HG03064 (cell line): Measurements from ENCODE around the gene MED13.
"Not testable (repeated sequence)": the region's sequence is repeated elsewhere in the genome, so short reads cannot be mapped to it uniquely, and the experiment has no call there.

Source experiments
- ATAC-seq: cut with Tn5 transposase; IDR thresholded peaks from one replicate; pipeline ENCODE4 v1.9.1; 2021; ENCODE audit warnings: low read depth; ENCODE audit not compliant: unreplicated experiment

Gene MED13

GRCh38 chr17:61998534-61998933 lies 66.5 kb downstream of the MED13 start:
- ATAC-seq = not testable (repeated sequence)

- no peak for ATAC-seq
These were observed 67.4 kb downstream of the MED13 start for GRCh38 chr17:61997664-61998063.

GRCh38 chr17:61996916-61997605 lies 68.0 kb downstream of the MED13 start:
- no peak for ATAC-seq

GRCh38 chr17:61989509-61989908 lies 75.6 kb downstream of the MED13 start:
- no peak for ATAC-seq

GRCh38 chr17:61986898-61987297 lies 78.2 kb downstream of the MED13 start:
- ATAC-seq = no peak

GRCh38 chr17:61984821-61985220 lies 80.3 kb downstream of the MED13 start:
- ATAC-seq = no peak

- no peak for ATAC-seq
These were observed 83.8 kb downstream of the MED13 start for GRCh38 chr17:61981323-61981722.

GRCh38 chr17:61980535-61980934 lies 84.5 kb downstream of the MED13 start:
- no peak for ATAC-seq

GRCh38 chr17:61974115-61974514 lies 91.0 kb downstream of the MED13 start:
- ATAC-seq = no peak

- no peak for ATAC-seq
These were observed 92.8 kb downstream of the MED13 start for GRCh38 chr17:61972311-61972710.

GRCh38 chr17:61970030-61970429 lies 95.0 kb downstream of the MED13 start:
- ATAC-seq = no peak

GRCh38 chr17:61968757-61969156 lies 96.3 kb downstream of the MED13 start:
- no peak for ATAC-seq

GRCh38 chr17:61967729-61968128 lies 97.3 kb downstream of the MED13 start:
- ATAC-seq = no peak

- no peak for ATAC-seq
These were observed 98.9 kb downstream of the MED13 start for GRCh38 chr17:61966191-61966590.

GRCh38 chr17:61955619-61956018 lies 109.5 kb downstream of the MED13 start:
- no peak for ATAC-seq

GRCh38 chr17:61947367-61948078 lies 117.6 kb downstream of the MED13 start:
- ATAC-seq = no peak

- ATAC-seq = no peak
These were observed 118.7 kb downstream of the MED13 start for GRCh38 chr17:61946359-61946758.

GRCh38 chr17:61943117-61943516 lies 122.0 kb downstream of the MED13 start:
- no peak for ATAC-seq

GRCh38 chr17:61942085-61942484 lies 123.0 kb downstream of the MED13 start:
- no peak for ATAC-seq

GRCh38 chr17:61928101-61928436 lies 137.0 kb downstream of the MED13 start:
- ATAC-seq = no peak

GRCh38 chr17:61927208-61928100 lies 137.6 kb downstream of the MED13 start, which contains the start of gene INTS2:
Gene INTS2 (minus strand): TSS chr17:61927982. CDS start chr17:61926644, 1,338 bp downstream.
- peak; percentile 80 for ATAC-seq
